ENCODE measurements around the gene FAM185A.
"Not testable (repeated sequence)": the region's sequence is repeated elsewhere in the genome, so short reads cannot be mapped to it uniquely, and the experiment has no call there.

The FAM185A gene

GRCh38 chr7:102748605-102749444 is at the start of gene FAM185A:
FAM185A (plus strand) TSS chr7:102748999; CDS start chr7:102749208, 209 bp downstream.
- DNase-seq, result peak; percentile 99

GRCh38 chr7:102713011-102713690 is 35.6 kb upstream of the FAM185A start:
- DNase-seq, result peak; percentile 46

- DNase-seq, result not testable (repeated sequence)
Observed at GRCh38 chr7:102713691-102714080, 35.1 kb upstream of the FAM185A start.

- not testable (repeated sequence) for DNase-seq
Observed at GRCh38 chr7:102714774-102715522, 33.9 kb upstream of the FAM185A start.

- not testable (repeated sequence) for DNase-seq
Observed at GRCh38 chr7:102715718-102716117, 33.1 kb upstream of the FAM185A start.

GRCh38 chr7:102718491-102718890 is 30.3 kb upstream of the FAM185A start:
- DNase-seq, result not testable (repeated sequence)

GRCh38 chr7:102726170-102726569 is 22.6 kb upstream of the FAM185A start:
- DNase-seq, result not testable (repeated sequence)

- DNase-seq, result not testable (repeated sequence)
Observed at GRCh38 chr7:102729670-102730069, 19.1 kb upstream of the FAM185A start.

GRCh38 chr7:102730431-102730830 is 18.4 kb upstream of the FAM185A start:
- not testable (repeated sequence) for DNase-seq

- not testable (repeated sequence) for DNase-seq
Observed at GRCh38 chr7:102742002-102742771, 6.6 kb upstream of the FAM185A start.

GRCh38 chr7:102743861-102744260 is 4.9 kb upstream of the FAM185A start:
- DNase-seq, result not testable (repeated sequence)

- not testable (repeated sequence) for DNase-seq
Observed at GRCh38 chr7:102745494-102746288, 3.1 kb upstream of the FAM185A start.

- DNase-seq, result not testable (repeated sequence)
Observed at GRCh38 chr7:102749445-102749786, 617 bp downstream of the FAM185A start.

- DNase-seq, result not testable (repeated sequence)
Observed at GRCh38 chr7:102758227-102758626, 9.4 kb downstream of the FAM185A start.

- DNase-seq, result not testable (repeated sequence)
Observed at GRCh38 chr7:102759934-102760333, 11.1 kb downstream of the FAM185A start.

GRCh38 chr7:102761234-102761633 is 12.4 kb downstream of the FAM185A start:
- DNase-seq, result not testable (repeated sequence)

GRCh38 chr7:102763295-102763905 is 14.6 kb downstream of the FAM185A start:
- not testable (repeated sequence) for DNase-seq

GRCh38 chr7:102769657-102770192 is 20.9 kb downstream of the FAM185A start:
- not testable (repeated sequence) for DNase-seq

- not testable (repeated sequence) for DNase-seq
Observed at GRCh38 chr7:102770467-102770866, 21.7 kb downstream of the FAM185A start.

- DNase-seq, result not testable (repeated sequence)
Observed at GRCh38 chr7:102776217-102776616, 27.4 kb downstream of the FAM185A start.

GRCh38 chr7:102778663-102779062 is 29.9 kb downstream of the FAM185A start:
- not testable (repeated sequence) for DNase-seq
